22Rv1 (cell line): Measurements from ENCODE around the gene DOCK10.

ENCODE experiments used
- H3K27ac ChIP-seq: fragments of 450-650 bp; 2 replicates; pipeline ENCODE4 v1.5.1; 2017
- ZFX ChIP-seq: fragments of 450-650 bp; IDR thresholded peaks from 2 replicates; pipeline ENCODE4 v1.6.1; 2017; ENCODE audit warnings: antibody characterized with exemption, borderline replicate concordance
- TF ChIP-seq, protein P1 (sequence below): fragments of 450-650 bp; IDR thresholded peaks from 2 replicates; pipeline ENCODE4 v1.5.1; 2017; ENCODE audit warnings: mild to moderate bottlenecking

The DOCK10 gene

DNA sequence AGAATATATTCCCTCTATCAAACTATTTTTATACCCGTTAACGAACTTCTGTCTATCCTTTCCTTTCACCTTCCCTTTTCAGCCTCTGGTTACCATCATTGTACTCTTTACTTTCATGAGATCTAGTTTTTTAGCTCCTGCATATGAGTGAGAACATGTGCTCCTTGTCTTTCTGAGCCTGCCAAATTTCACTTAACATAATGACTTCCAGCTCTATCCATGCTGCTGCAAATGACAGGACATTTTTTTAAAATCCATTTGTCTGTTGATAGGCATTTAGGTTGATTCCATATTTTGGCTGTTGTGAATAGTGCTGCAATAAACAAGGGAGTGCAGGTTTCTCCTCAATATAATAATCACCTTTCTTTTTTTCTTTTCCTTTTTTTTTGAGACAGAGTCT lies 317.9 kb downstream of the DOCK10 start:
- H3K27ac ChIP-seq, result no peak overlapping the region
- TF ChIP-seq, protein P1, sequence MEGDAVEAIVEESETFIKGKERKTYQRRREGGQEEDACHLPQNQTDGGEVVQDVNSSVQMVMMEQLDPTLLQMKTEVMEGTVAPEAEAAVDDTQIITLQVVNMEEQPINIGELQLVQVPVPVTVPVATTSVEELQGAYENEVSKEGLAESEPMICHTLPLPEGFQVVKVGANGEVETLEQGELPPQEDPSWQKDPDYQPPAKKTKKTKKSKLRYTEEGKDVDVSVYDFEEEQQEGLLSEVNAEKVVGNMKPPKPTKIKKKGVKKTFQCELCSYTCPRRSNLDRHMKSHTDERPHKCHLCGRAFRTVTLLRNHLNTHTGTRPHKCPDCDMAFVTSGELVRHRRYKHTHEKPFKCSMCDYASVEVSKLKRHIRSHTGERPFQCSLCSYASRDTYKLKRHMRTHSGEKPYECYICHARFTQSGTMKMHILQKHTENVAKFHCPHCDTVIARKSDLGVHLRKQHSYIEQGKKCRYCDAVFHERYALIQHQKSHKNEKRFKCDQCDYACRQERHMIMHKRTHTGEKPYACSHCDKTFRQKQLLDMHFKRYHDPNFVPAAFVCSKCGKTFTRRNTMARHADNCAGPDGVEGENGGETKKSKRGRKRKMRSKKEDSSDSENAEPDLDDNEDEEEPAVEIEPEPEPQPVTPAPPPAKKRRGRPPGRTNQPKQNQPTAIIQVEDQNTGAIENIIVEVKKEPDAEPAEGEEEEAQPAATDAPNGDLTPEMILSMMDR, result no peak
- no peak for TF ChIP-seq ZFX

DNA sequence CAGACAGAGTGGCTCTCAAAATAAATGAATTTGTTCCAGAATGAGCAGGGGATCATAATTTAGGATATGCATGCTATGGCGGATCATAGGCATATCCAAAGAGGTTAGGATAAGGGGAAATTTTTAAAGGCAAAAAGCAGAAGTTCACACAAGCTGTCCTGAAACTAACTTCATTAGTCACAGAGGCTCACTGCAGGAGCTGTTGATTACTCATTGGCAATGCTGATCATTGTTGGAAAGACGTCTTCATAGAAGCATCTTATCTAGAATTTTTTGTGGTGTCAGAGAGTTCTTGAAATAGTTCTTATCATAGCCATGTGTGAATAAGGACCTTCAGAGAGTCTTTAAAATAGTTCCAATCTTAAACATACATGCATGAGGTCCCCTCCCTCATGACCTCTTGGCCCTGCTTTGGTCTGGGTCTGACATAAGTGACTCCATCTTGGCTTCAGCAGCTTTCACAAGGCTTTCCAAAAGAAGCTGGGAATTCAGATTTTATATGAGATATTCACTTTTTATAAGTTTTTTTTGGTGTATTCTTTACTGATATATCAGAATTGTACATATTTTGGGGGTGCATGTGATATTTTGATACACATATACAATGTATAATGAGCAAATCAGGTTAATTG lies 318.6 kb downstream of the DOCK10 start:
- TF ChIP-seq, protein P1, result no peak
- no peak for TF ChIP-seq ZFX
- no peak overlapping the region for H3K27ac ChIP-seq

DNA sequence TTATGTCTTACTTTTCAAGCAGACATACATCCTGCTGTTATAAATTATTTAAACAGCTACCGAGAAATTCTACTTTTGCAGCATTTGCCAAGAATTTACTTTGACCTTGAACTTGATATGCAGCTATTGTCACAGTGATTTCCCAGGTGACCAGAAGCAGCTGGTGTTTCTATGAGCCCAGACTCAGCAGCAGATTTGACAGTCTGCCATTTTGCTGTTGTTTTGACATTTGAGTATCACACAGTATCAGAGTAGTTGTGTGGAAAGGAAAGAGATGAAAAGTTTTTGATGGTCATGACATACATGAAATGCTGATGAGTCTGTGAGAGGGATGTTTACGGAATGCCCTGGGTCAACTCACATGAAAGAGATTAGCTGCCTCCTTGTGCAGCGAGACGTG lies 319.5 kb downstream of the DOCK10 start:
- H3K27ac ChIP-seq, result no peak overlapping the region
- no peak for TF ChIP-seq ZFX
- TF ChIP-seq, protein P1, result no peak

DNA sequence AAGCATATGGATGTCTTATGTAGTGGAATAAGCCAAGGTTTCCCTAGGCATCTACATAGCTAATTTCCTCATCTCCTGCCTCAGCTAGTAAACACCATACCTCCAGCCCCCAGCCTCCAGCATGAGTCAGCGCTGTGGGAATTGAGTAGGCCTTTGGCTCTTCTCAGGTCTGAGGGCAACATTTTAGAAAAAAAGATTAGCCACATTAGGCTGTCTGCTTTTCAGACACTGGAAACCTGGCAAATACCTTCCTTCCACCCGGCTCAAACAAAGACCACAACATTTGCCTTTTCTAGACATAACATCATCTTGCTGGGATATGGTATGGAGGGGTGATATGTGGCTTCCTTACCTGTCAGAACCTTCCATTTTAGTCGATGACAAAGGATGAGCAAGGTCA lies 320.0 kb downstream of the DOCK10 start:
- no peak for TF ChIP-seq ZFX
- TF ChIP-seq, protein P1, result no peak
- no peak overlapping the region for H3K27ac ChIP-seq

DNA sequence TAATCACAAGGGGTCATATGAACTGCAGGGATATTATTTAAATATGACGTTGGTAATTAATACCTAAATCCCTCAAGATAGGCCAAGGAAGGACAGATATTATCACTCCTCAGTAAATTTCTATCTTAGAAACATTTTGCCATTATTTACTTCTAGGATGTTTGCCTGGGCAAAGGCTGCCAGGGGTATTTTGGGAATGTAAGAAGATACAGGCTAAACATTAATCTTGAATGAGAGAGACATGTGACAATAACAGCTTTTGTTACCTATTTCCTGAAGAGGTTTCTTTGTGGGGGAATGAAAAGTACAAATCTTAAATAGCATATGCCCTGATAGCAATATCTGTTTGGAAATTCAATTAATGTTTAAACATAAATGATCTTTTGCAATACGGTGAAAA lies 325.3 kb downstream of the DOCK10 start:
- TF ChIP-seq, protein P1, result no peak
- TF ChIP-seq ZFX, result no peak
- no peak overlapping the region for H3K27ac ChIP-seq

DNA sequence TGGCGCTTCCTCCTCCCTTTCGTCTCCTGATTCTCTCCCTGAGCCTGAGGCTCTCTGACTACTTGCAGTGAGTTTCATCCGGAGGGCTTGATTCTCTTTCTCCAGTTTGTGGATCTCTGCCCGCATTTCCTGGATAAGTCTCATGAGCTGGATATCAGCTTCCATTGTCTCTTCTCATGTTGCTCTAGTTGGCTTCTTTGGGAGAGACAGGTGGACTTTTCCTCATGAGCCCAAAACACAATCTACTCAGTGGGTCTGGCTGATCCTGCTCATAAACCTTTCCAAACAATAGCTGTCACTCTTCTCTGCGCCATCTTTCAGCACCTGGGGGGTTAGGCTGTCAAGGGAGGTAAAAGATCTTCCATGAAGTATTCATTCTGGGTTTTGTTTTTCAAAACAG lies 326.1 kb downstream of the DOCK10 start, which contains the start of gene CCDC195:
Gene CCDC195, minus strand, starts transcription at position 165 of the 400 bp plus-strand sequence. Its CDS starts 0 bp downstream, at position 165.
- TF ChIP-seq ZFX, result no peak
- TF ChIP-seq, protein P1, result no peak
- no peak within 1 kb of the TSS for H3K27ac ChIP-seq
